Natural killer cell (primary cell): ENCODE data around the gene KAT6B. TPM values are rescaled to one million over a fixed set of nuclear protein-coding genes. Genes with fewer than 3 reads are reported as not detected.

Source experiments
- ATAC-seq, 3 donors: fragments of 150-1000 bp in 2 of 3; fragments of 200-7000 bp in 1 of 3; cut with Tn5 transposase; 1 replicate in 1 of 3; 2 replicates in 2 of 3; pipeline ENCODE4 v1.10.0; 2021; ENCODE audit warnings: mild to moderate bottlenecking in 2 of 3, moderate library complexity in 2 of 3
- DNase-seq, 2 donors: peaks; one replicate each; pipeline versions ENCODE4 v3.0.0 to v3.0.0-alpha.2; 2013 to 2021; ENCODE audit warnings: mixed read lengths in 1 of 2
- H3K27ac ChIP-seq: one replicate; pipeline ENCODE4 v1.5.1; 2013; ENCODE audit warnings: mild to moderate bottlenecking, low read length
- H3K27me3 ChIP-seq: one replicate; pipeline ENCODE4 v1.6.1; 2013; ENCODE audit warnings: low read length; ENCODE audit not compliant: control insufficient read depth, insufficient read depth
- H3K36me3 ChIP-seq: one replicate; pipeline ENCODE4 v1.6.1; 2013; ENCODE audit warnings: low read length; ENCODE audit not compliant: control insufficient read depth, insufficient read depth
- H3K4me1 ChIP-seq: one replicate; pipeline ENCODE4 v1.6.1; 2013; ENCODE audit warnings: low read length; ENCODE audit not compliant: control insufficient read depth, insufficient read depth
- H3K4me3 ChIP-seq: one replicate; pipeline ENCODE4 v1.5.1; 2013; ENCODE audit warnings: low read length
- H3K9me3 ChIP-seq: one replicate; pipeline ENCODE4 v1.6.1; 2013; ENCODE audit warnings: low read length; ENCODE audit not compliant: control insufficient read depth, insufficient read depth
- H3K27ac Mint-ChIP-seq, 2 donors: one replicate each; pipeline ENCODE4 v1.8.0; 2022; ENCODE audit warnings: mild to moderate bottlenecking in 2 of 2, mixed read lengths in 2 of 2, moderate library complexity in 1 of 2
- H3K27me3 Mint-ChIP-seq, 2 donors: one replicate each; pipeline ENCODE4 v1.8.0; 2022; ENCODE audit warnings: low read depth in 2 of 2, mixed read lengths in 2 of 2
- H3K36me3 Mint-ChIP-seq: one replicate; pipeline ENCODE4 v1.8.0; 2022; ENCODE audit warnings: mixed read lengths
- H3K4me1 Mint-ChIP-seq, 2 donors: one replicate each; pipeline ENCODE4 v1.8.0; 2022; ENCODE audit warnings: mixed read lengths in 2 of 2
- H3K4me3 Mint-ChIP-seq: one replicate; pipeline ENCODE4 v1.8.0; 2022; ENCODE audit warnings: mild to moderate bottlenecking, moderate library complexity, mixed read lengths
- H3K9me3 Mint-ChIP-seq, 2 donors: one replicate each; pipeline ENCODE4 v1.8.0; 2022; ENCODE audit warnings: mixed read lengths in 2 of 2
- CTCF ChIP-seq: fragments of 200-600 bp; IDR thresholded peaks from one replicate; pipeline ENCODE4 v1.8.0; 2022; ENCODE audit warnings: antibody characterized with exemption
- WGBS: methylation state at CpG from one replicate; pipeline ENCODE4 v1.1.7; 2013; ENCODE audit warnings: missing lambda C conversion rate; ENCODE audit not compliant: insufficient coverage; 5-methylcytosine and 5-hydroxymethylcytosine counted together
- intact Hi-C: fragments of 100-400 bp; cut with micrococcal nuclease; formaldehyde crosslinking; loops from one replicate; pipeline ENCODE4 v1.14.2; 2022
- total RNA-seq, 4 donors: library from RNA; stranded (reverse); fragments of 120-200 nt in 1 of 4; gene quantifications; one replicate each; pipeline versions ENCODE4 v1.2.3 to v1.2.4, GENCODE V29; 2013 to 2022

The KAT6B gene
- total RNA-seq, 3 donors from 2014 or later (not counting 1 experiment from before 2014, with no cell fraction given) = 117 to 133 (median 121) TPM

- no peaks in the 10 kb centered on the region for H3K9me3 ChIP-seq
- H3K9me3 Mint-ChIP-seq = no peaks in the 10 kb centered on the region
- H3K4me1 Mint-ChIP-seq = peaks cover 37 to 54% of the 10 kb centered on the region in 2 donors
- H3K27me3 ChIP-seq = no peaks in the 10 kb centered on the region
- ATAC-seq (no peak), DNase-seq (no peak)
- TF ChIP-seq CTCF = no peak
- no peak overlapping the region for H3K4me3 Mint-ChIP-seq
- H3K27ac ChIP-seq = no peak overlapping the region
- no peaks in the 10 kb centered on the region for H3K27me3 Mint-ChIP-seq
- H3K4me3 ChIP-seq = no peak overlapping the region
- peaks cover 4% of the 10 kb centered on the region for H3K36me3 ChIP-seq
- intact Hi-C loops = no loop called here
- WGBS = no CpG with 5 or more reads among the region's 2 CpGs
- H3K36me3 Mint-ChIP-seq = no peaks in the 10 kb centered on the region
- peaks cover 8% of the 10 kb centered on the region for H3K4me1 ChIP-seq
- no peak overlapping the region for H3K27ac Mint-ChIP-seq
Observed at GRCh38 chr10:74836877-74837276, 10.5 kb downstream of the KAT6B start.

GRCh38 chr10:74837743-74838142 lies 11.3 kb downstream of the KAT6B start:
- no peak for DNase-seq
- Histone ChIP-seq H3K36me3 (peaks cover 4% of the 10 kb centered on the region), H3K4me3 (no peak overlapping the region), H3K9me3 (no peaks in the 10 kb centered on the region), H3K4me1 (peaks cover 8% of the 10 kb centered on the region), H3K27ac (no peak overlapping the region), H3K27me3 (no peaks in the 10 kb centered on the region)
- no peaks in the 10 kb centered on the region for H3K9me3 Mint-ChIP-seq
- peaks cover 2% of the 10 kb centered on the region for H3K36me3 Mint-ChIP-seq
- no peaks in the 10 kb centered on the region for H3K27me3 Mint-ChIP-seq
- WGBS = 96% methylated on average over 4 of the region's 4 CpGs
- H3K4me3 Mint-ChIP-seq = no peak overlapping the region
- intact Hi-C loops = no loop called here
- peaks cover 41 to 59% of the 10 kb centered on the region in 2 donors for H3K4me1 Mint-ChIP-seq
- no peak overlapping the region for H3K27ac Mint-ChIP-seq
- TF ChIP-seq CTCF = no peak
- no peak for ATAC-seq

- 98% methylated on average over 4 of the region's 4 CpGs for WGBS
- peak overlapping the region; percentile 15 to 17 for H3K27ac Mint-ChIP-seq
Observed at GRCh38 chr10:74839708-74840107, 13.3 kb downstream of the KAT6B start.

More at GRCh38 chr10:74839708-74840107, 13.3 kb downstream of the KAT6B start:
- Histone ChIP-seq H3K4me3 (no peak overlapping the region), H3K27ac (no peak overlapping the region), H3K27me3 (no peaks in the 10 kb centered on the region), H3K36me3 (peaks cover 7% of the 10 kb centered on the region), H3K4me1 (peaks cover 3% of the 10 kb centered on the region), H3K9me3 (no peaks in the 10 kb centered on the region)
- ATAC-seq = no peak
- peaks cover 43 to 54% of the 10 kb centered on the region in 2 donors for H3K4me1 Mint-ChIP-seq
- peaks cover 12% of the 10 kb centered on the region for H3K36me3 Mint-ChIP-seq
- no peaks in the 10 kb centered on the region for H3K27me3 Mint-ChIP-seq
- DNase-seq = no peak
- TF ChIP-seq CTCF = no peak
- intact Hi-C loops = no loop called here
- H3K9me3 Mint-ChIP-seq = no peaks in the 10 kb centered on the region
- no peak overlapping the region for H3K4me3 Mint-ChIP-seq
